HFFc6 (cell line): Measurements from ENCODE around the gene ZBTB17. TPM values are rescaled to one million over a fixed set of nuclear protein-coding genes. Genes with fewer than 3 reads are reported as not detected.

Source experiments
- DNase-seq: peaks from one replicate; pipeline ENCODE4 v3.0.0-alpha.2; 2018
- H3K27ac Mint-ChIP-seq: 2 replicates; pipeline ENCODE4 v1.8.0; 2020; ENCODE audit warnings: mild to moderate bottlenecking, mixed read lengths
- H3K27me3 Mint-ChIP-seq: 2 replicates; pipeline ENCODE4 v1.8.0; 2021; ENCODE audit warnings: mild to moderate bottlenecking, moderate library complexity, mixed read lengths; ENCODE audit not compliant: insufficient read depth
- H3K36me3 Mint-ChIP-seq: 2 replicates; pipeline ENCODE4 v1.8.0; 2021; ENCODE audit warnings: low read depth, mixed read lengths
- H3K4me1 Mint-ChIP-seq: 2 replicates; pipeline ENCODE4 v1.8.0; 2020; ENCODE audit warnings: low read depth, mixed read lengths
- H3K4me3 Mint-ChIP-seq: 2 replicates; pipeline ENCODE4 v1.8.0; 2020; ENCODE audit warnings: mild to moderate bottlenecking, moderate library complexity, mixed read lengths
- H3K9me3 Mint-ChIP-seq: 2 replicates; pipeline ENCODE4 v1.8.0; 2020; ENCODE audit warnings: mild to moderate bottlenecking, mixed read lengths
- CTCF ChIP-seq: fragments of 200-600 bp; sonication (generic); IDR thresholded peaks from 2 replicates; pipeline ENCODE4 v1.5.0; 2021; ENCODE audit warnings: antibody characterized with exemption, mild to moderate bottlenecking
- total RNA-seq, 6 experiments: library from RNA; stranded (reverse); fragmentation: NEBNext Ultra II Directional; extraction: Animal tissue kit (Norgen Biotek cat#: 25700); gene quantifications; 2 replicates in 1 of 6; 3 replicates in 5 of 6; pipeline ENCODE4 v1.2.3, GENCODE V29; 2021

ZBTB17 gene
- total RNA-seq, 6 experiments from 2014 or later, result 22.5 to 25.4 (median 24.1) TPM

GRCh38 chr1:15969321-15969880 is 6.5 kb downstream of the ZBTB17 start:
- Mint-ChIP-seq H3K4me3 (no peak overlapping the region), H3K9me3 (no peaks in the 10 kb centered on the region), H3K36me3 (peaks cover 43% of the 10 kb centered on the region), H3K4me1 (peaks cover 48% of the 10 kb centered on the region), H3K27ac (no peak overlapping the region), H3K27me3 (no peaks in the 10 kb centered on the region; the same call in none of the 2 replicates)
- no peak for DNase-seq
- TF ChIP-seq CTCF, result no peak

GRCh38 chr1:15968172-15968571 is 7.7 kb downstream of the ZBTB17 start:
- H3K27me3 Mint-ChIP-seq, result no peaks in the 10 kb centered on the region; the same call in none of the 2 replicates
- H3K4me3 Mint-ChIP-seq, result no peak overlapping the region
- no peaks in the 10 kb centered on the region for H3K9me3 Mint-ChIP-seq
- H3K27ac Mint-ChIP-seq, result no peak overlapping the region
- H3K36me3 Mint-ChIP-seq, result peaks cover 38% of the 10 kb centered on the region
- TF ChIP-seq CTCF, result no peak
- peaks cover 53% of the 10 kb centered on the region for H3K4me1 Mint-ChIP-seq
- DNase-seq, result no peak

GRCh38 chr1:15966956-15967344 is 9.0 kb downstream of the ZBTB17 start:
- DNase-seq, result no peak
- TF ChIP-seq CTCF, result no peak
- H3K36me3 Mint-ChIP-seq, result peaks cover 27% of the 10 kb centered on the region
- H3K4me3 Mint-ChIP-seq, result 0 out of 2 replicates have a peak overlapping the region, but pooled peaks have one; percentile 20
- H3K27me3 Mint-ChIP-seq, result peaks cover 2% of the 10 kb centered on the region
- H3K9me3 Mint-ChIP-seq, result no peaks in the 10 kb centered on the region
- 0 out of 2 replicates have a peak overlapping the region, but pooled peaks have one; percentile 36 for H3K27ac Mint-ChIP-seq
- peaks cover 59% of the 10 kb centered on the region for H3K4me1 Mint-ChIP-seq

GRCh38 chr1:15966081-15966955 is 9.6 kb downstream of the ZBTB17 start:
- peak; percentile 45 for DNase-seq
- TF ChIP-seq CTCF, result no peak
- Mint-ChIP-seq H3K36me3 (peaks cover 26% of the 10 kb centered on the region), H3K9me3 (no peaks in the 10 kb centered on the region), H3K27ac (peak overlapping the region; percentile 72), H3K27me3 (peaks cover 2% of the 10 kb centered on the region), H3K4me1 (peaks cover 59% of the 10 kb centered on the region), H3K4me3 (peak overlapping the region; percentile 75)

- Mint-ChIP-seq H3K36me3 (peaks cover 22% of the 10 kb centered on the region), H3K4me1 (peaks cover 62% of the 10 kb centered on the region), H3K4me3 (peak overlapping the region; percentile 75; the same call in 1 of the 2 replicates), H3K27me3 (peaks cover 2% of the 10 kb centered on the region), H3K9me3 (no peaks in the 10 kb centered on the region), H3K27ac (peak overlapping the region; percentile 72)
- TF ChIP-seq CTCF, result no peak
- peak; percentile 45 for DNase-seq
These were observed 10.6 kb downstream of the ZBTB17 start for GRCh38 chr1:15965228-15965767.
